Non-pigmented ciliary epithelial cell (primary cell): ENCODE results near the gene ZNF672.
A peak's percentile ranks its signal among the peaks of the same experiment; 100 is the strongest.
"Not testable (repeated sequence)": the region's sequence is repeated elsewhere in the genome, so short reads cannot be mapped to it uniquely, and the experiment has no call there.

Experiments used
- DNase-seq: peaks from one replicate; pipeline ENCODE4 v3.0.0-alpha.2; 2010; ENCODE audit warnings: low read depth

Gene ZNF672

GRCh38 chr1:248853663-248854375, 15.8 kb downstream of the ZNF672 start:
- DNase-seq = no peak

DNA sequence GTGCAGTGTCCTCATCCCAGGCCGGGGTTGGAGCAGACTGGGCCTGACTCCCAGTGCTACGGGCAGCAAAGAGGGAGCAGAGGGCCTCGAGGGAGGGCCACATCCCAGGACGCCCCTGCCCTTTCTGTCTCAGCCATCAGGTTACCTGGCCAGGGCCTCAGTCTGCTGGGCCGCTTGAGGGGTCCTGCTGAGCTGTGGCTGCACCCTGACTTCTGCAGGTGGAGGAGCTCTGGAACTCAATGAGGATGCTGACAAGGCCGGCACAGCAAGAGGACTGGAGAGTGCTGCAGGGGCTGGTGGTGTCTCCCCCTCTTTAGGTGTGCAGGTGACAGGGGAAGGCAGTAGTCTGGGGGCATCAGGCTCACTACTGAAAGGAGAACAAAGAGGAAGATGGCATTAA, 17.6 kb downstream of the ZNF672 start:
- DNase-seq = no peak

- DNase-seq = no peak
Observed at GRCh38 chr1:248856176-248856575, 18.2 kb downstream of the ZNF672 start.

DNA sequence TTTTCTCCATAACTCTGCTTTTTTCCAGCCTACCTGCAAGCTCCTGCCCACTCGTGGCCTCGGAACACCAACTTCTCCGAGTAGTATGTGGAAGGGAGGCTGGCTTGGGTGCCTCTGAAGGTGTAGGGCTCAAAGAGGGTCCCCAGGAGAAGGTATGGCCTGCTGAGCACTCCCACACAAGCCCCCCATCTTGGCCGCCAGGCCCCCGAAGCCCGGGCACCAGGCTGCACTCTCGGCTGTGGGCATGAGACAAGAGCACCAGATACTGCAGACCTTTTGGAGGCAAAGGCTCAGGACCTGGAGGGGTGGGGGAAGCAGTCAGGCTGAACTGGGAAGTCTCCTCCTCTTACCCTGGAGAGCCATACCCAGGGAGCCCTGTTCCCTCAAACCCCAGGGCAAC, 19.2 kb downstream of the ZNF672 start:
- DNase-seq = no peak

- no peak for DNase-seq
Observed at GRCh38 chr1:248857749-248858095, 19.7 kb downstream of the ZNF672 start.

- DNase-seq = no peak
Observed at GRCh38 chr1:248858096-248858890, 20.3 kb downstream of the ZNF672 start.

GRCh38 chr1:248858891-248859889, 21.2 kb downstream of the ZNF672 start, which contains the start of gene ZNF692:
Gene ZNF692 (minus strand): TSS chr1:248859085. CDS start chr1:248858309, 776 bp downstream.
- no peak for DNase-seq

DNA sequence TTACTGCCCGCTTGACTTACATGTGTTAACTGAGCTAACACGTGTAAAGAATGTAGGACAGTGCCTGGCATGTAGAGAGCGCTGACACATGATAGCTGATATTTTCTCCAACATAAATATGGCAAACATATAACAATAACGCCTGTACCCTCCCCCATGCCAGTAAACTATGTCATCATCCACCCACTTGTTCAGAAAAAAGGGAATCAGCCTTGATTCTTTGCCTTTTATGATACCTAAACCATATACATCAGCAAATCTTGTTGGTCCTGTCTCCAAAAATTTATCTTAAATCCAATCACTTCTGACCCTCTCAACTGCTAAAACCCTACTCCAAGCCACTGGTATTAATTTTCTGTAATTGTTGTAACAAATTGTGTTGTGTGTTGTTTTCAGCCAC, 22.0 kb downstream of the ZNF672 start:
- DNase-seq = no peak

DNA sequence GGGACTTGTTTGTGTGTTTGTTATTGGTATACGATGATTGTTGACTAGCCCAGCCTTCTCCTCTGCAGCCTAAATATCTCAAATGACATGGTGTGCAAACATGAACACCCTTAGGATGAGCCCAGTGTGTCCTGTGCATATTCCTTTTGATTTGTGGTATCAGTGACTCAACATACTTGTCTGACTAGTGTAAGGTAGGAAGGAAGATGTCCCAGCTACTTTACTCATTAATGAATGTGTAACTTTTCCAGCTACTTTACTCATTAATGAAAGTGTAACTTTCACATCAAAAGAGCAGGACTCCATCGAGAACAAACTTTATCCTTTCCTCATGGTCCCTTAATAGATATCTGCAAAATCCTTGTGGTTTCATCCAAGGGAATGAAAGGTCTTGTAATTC, 23.6 kb downstream of the ZNF672 start:
- no peak for DNase-seq

- DNase-seq = no peak
Observed at GRCh38 chr1:248862695-248862997, 24.6 kb downstream of the ZNF672 start.

DNA sequence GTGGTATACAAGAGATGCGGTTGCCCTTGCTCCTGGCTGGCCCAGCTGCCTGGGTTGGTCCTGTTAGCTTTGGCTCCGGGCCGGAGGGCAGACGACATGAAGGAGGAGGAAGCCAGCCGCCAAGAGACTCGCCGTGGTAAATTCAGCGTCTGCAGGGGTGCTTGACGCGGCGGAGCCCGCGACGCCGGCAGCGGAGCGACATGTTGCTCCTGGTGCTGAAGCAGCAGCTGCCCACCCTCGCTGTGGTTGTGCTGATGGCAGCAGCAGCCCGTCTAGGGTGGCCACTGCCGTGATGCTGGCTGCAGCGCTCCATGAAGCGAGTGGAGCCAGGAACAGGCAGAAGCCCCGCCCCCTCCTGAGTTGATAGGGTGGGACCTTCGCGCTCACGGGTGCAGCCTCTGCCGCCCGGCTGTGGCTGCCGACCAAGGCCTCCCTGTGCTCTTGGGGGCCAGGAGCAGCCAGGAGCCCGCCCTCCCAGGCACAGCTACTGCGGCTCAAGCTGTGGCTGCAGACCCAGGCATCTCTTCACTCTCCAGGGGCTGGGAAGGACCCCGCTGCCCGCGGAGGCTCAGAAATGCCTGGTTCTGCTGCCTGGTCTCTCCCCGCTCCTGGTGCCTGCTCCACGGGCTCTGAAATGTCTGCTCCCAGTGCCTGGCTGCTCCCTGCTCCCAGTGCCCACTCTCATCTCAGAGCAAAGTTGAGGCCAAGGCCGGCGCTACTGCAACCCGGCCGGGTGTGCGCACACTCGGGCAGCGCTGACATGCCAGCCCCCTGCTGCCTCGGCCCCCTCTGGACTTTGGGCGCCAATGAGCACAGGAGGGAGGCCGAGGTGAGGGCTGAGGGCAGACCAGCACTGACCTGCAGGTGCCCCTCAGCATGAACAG, 25.2 kb downstream of the ZNF672 start:
- DNase-seq = no peak

DNA sequence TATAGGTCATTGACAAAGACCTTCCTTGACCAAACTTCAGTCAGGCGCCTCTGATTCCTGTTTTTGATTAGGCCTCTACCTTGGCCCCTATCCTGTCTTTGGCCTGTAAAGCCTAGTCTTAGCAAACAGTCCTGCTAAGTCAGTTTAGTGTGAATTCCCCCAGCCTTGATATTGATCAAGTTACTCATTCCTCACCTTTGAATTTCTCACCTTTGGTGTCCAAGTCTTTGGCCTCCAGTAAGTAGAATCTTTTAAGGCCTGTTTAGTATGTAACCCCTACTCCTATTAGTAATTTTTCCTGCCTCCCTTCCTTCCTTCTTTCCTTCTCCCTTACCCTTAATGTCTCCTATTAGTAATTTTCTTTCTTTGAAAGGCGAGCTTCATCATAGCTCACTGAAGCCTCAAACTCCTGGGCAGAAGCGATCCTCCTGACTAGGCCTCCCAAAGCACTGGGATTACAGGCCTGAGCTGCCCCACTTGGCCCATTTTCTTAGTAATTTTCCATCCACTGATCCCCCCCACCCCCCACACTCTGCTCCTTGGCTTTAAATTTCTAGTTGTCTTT, 33.9 kb downstream of the ZNF672 start:
- no peak for DNase-seq

DNA sequence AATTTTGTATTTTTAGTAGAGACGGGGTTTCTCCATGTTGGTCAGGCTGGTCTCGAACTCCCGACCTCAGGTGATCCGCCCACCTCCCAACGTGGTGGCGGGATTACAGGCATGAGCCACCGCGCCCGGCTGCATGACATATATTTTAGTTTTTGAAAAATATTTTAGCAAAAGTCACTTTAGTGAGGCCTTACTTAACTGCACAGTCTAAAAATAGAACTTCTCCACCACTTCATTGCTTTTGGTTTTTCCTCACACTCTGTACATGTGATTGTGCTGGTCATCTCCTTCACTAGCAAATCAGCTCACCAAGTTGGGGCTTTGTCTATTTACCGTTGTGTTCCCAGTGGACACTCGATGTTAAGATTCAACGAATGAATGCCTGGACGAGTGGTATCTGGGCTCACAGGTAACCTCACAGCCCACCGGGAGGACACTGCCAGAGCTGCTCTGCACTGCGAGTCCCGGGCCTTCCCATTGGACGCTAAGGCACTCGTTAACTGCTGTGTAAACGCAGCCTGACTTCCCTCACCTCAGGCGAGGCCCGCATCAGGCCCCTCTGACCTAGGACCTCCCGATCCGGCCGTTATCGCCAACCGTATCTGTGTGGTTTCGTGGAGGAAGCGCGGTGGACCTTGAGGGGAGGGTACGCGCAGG, 34.9 kb downstream of the ZNF672 start:
- DNase-seq = no peak

DNA sequence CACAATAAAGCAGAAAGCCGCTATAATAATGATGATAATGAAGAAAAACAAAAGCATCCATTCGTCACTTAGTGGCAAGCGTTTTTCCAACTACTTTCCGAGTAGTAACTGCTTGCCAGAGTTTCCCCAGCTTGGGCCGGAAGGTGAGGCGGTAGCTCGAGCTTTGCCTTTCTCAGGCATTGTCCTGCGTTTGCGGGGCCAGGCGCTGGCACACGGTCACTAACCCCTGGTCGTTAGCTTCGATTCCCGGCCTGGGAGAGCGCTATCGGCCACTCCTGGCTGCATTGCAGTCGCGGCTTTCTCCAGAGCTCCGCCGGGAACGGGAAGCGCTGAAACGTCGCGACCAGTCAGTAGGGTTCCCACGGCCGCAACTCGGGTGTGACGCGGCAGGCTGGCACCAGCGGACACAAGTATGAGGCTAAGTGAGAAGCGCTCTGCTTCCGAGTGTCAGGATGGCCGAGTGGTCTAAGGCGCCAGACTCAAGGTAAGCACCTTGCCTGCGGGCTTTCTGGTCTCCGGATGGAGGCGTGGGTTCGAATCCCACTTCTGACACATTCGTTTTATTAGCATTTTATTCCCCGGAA, 35.5 kb downstream of the ZNF672 start:
- peak; percentile 82 for DNase-seq

DNA sequence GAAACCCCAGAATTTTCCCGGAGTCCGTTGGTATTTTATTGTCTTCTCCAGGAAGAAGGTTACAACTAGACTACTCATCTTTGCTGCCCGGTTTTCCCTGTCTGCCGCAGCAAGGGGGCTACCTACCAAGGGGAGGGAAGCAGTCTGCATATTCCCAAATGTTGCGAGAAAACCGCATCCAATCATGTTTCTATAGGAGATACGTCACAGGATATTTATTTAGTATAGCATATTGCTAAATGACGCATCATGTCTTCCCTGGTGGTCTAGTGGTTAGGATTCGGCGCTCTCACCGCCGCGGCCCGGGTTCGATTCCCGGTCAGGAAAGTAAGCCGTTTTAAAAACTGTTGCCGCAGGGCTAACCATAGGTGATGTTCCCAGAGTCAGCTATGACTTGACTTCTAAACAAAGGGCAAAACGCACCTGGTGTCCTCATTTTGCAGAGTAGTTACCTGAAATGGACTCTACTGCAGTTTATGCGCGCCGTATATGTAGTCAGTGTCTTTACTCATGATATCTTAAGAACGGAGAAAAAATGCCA, 36.0 kb downstream of the ZNF672 start:
- DNase-seq = no peak

DNA sequence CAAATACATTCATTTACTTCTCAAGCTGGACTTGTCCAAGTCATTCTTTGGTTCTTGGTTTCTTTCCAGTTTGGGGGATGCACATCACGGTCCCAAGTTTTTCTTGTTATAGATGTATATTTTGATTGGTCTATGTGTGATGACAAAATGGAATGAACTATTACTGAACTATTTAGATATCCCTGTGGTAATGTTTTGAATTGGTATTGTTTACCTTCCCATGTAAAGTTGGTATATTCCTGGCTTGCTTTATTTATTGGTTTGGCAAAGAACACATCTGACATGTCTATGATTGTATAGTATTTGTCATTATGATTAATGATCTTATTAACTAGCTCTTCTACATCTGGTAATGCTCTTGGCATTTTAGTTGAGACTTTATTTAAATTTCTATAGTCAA, 43.2 kb downstream of the ZNF672 start:
- DNase-seq = no peak

- not testable (repeated sequence) for DNase-seq
Observed at GRCh38 chr1:248882427-248882826, 44.4 kb downstream of the ZNF672 start.

GRCh38 chr1:248884632-248885295, 46.7 kb downstream of the ZNF672 start:
- no peak for DNase-seq

GRCh38 chr1:248885646-248886045, 47.6 kb downstream of the ZNF672 start:
- no peak for DNase-seq
